HUES6 (cell line): Measurements from ENCODE around the gene OR2F1.

ENCODE experiments used
- H3K27ac ChIP-seq: 2 replicates; pipeline ENCODE4 v1.7.0; 2013; ENCODE audit warnings: low read depth, mild to moderate bottlenecking, low read length, inconsistent platforms
- H3K27me3 ChIP-seq: 2 replicates; pipeline ENCODE4 v1.6.1; 2013; ENCODE audit warnings: low read length; ENCODE audit not compliant: control insufficient read depth, insufficient read depth
- H3K36me3 ChIP-seq: 2 replicates; pipeline ENCODE4 v1.6.1; 2013; ENCODE audit warnings: low read length; ENCODE audit not compliant: control insufficient read depth, insufficient read depth
- H3K4me1 ChIP-seq: 2 replicates; pipeline ENCODE4 v1.6.1; 2013; ENCODE audit warnings: low read length; ENCODE audit not compliant: control insufficient read depth, insufficient read depth
- H3K4me3 ChIP-seq: 2 replicates; pipeline ENCODE4 v1.5.1; 2013; ENCODE audit warnings: low read depth, low read length
- H3K9ac ChIP-seq: one replicate; pipeline ENCODE4 v1.6.1; 2013; ENCODE audit warnings: mild to moderate bottlenecking, low read length
- H3K9me3 ChIP-seq: 2 replicates; pipeline ENCODE4 v1.6.1; 2013; ENCODE audit warnings: low read depth, low read length; ENCODE audit not compliant: control insufficient read depth, insufficient read depth

The OR2F1 gene

GRCh38 chr7:143958781-143959180, 4.1 kb downstream of the OR2F1 start:
- Histone ChIP-seq H3K4me1 (no peaks in the 10 kb centered on the region), H3K27ac (no peak overlapping the region), H3K9ac (no peak overlapping the region), H3K36me3 (no peaks in the 10 kb centered on the region), H3K27me3 (no peaks in the 10 kb centered on the region), H3K4me3 (no peak overlapping the region), H3K9me3 (no peaks in the 10 kb centered on the region)

GRCh38 chr7:143960813-143961610, 6.4 kb downstream of the OR2F1 start:
- Histone ChIP-seq H3K4me1 (no peaks in the 10 kb centered on the region), H3K9me3 (no peaks in the 10 kb centered on the region), H3K4me3 (no peak overlapping the region), H3K36me3 (no peaks in the 10 kb centered on the region), H3K27me3 (no peaks in the 10 kb centered on the region), H3K9ac (no peak overlapping the region), H3K27ac (no peak overlapping the region)

GRCh38 chr7:143965280-143965679, 10.6 kb downstream of the OR2F1 start:
- Histone ChIP-seq H3K27ac (no peak overlapping the region), H3K4me3 (no peak overlapping the region), H3K36me3 (no peaks in the 10 kb centered on the region), H3K9ac (no peak overlapping the region), H3K4me1 (no peaks in the 10 kb centered on the region), H3K9me3 (no peaks in the 10 kb centered on the region), H3K27me3 (no peaks in the 10 kb centered on the region)

GRCh38 chr7:143967398-143967797, 12.8 kb downstream of the OR2F1 start:
- H3K9me3 ChIP-seq, result no peaks in the 10 kb centered on the region
- no peak overlapping the region for H3K4me3 ChIP-seq
- no peaks in the 10 kb centered on the region for H3K36me3 ChIP-seq
- no peaks in the 10 kb centered on the region for H3K27me3 ChIP-seq
- no peak overlapping the region for H3K27ac ChIP-seq
- no peaks in the 10 kb centered on the region for H3K4me1 ChIP-seq
- no peak overlapping the region for H3K9ac ChIP-seq

- Histone ChIP-seq H3K4me3 (no peak overlapping the region), H3K27me3 (no peaks in the 10 kb centered on the region), H3K36me3 (no peaks in the 10 kb centered on the region), H3K4me1 (no peaks in the 10 kb centered on the region), H3K9me3 (no peaks in the 10 kb centered on the region), H3K9ac (no peak overlapping the region), H3K27ac (no peak overlapping the region)
Measured at GRCh38 chr7:143973870-143974416, 19.3 kb downstream of the OR2F1 start.

GRCh38 chr7:143974459-143974858, 19.8 kb downstream of the OR2F1 start:
- Histone ChIP-seq H3K36me3 (no peaks in the 10 kb centered on the region), H3K4me1 (no peaks in the 10 kb centered on the region)

GRCh38 chr7:143975617-143976016, 21.0 kb downstream of the OR2F1 start:
- H3K9me3 ChIP-seq, result no peaks in the 10 kb centered on the region
- H3K36me3 ChIP-seq, result no peaks in the 10 kb centered on the region

More at GRCh38 chr7:143974459-143974858, 19.8 kb downstream of the OR2F1 start:
- Histone ChIP-seq H3K9ac (no peak overlapping the region), H3K27me3 (no peaks in the 10 kb centered on the region), H3K27ac (no peak overlapping the region), H3K9me3 (no peaks in the 10 kb centered on the region), H3K4me3 (no peak overlapping the region)

GRCh38 chr7:143978585-143978984, 23.9 kb downstream of the OR2F1 start:
- H3K4me3 ChIP-seq, result no peak overlapping the region
- no peaks in the 10 kb centered on the region for H3K4me1 ChIP-seq
- no peaks in the 10 kb centered on the region for H3K27me3 ChIP-seq
- H3K9ac ChIP-seq, result no peak overlapping the region
- H3K27ac ChIP-seq, result no peak overlapping the region
- H3K9me3 ChIP-seq, result no peaks in the 10 kb centered on the region
- no peaks in the 10 kb centered on the region for H3K36me3 ChIP-seq

More at GRCh38 chr7:143975617-143976016, 21.0 kb downstream of the OR2F1 start:
- no peaks in the 10 kb centered on the region for H3K4me1 ChIP-seq
- no peak overlapping the region for H3K9ac ChIP-seq
- no peaks in the 10 kb centered on the region for H3K27me3 ChIP-seq
- no peak overlapping the region for H3K4me3 ChIP-seq
- no peak overlapping the region for H3K27ac ChIP-seq

GRCh38 chr7:143979359-143979758, 24.7 kb downstream of the OR2F1 start:
- Histone ChIP-seq H3K4me3 (no peak overlapping the region), H3K27ac (no peak overlapping the region), H3K9ac (no peak overlapping the region), H3K9me3 (no peaks in the 10 kb centered on the region), H3K27me3 (no peaks in the 10 kb centered on the region), H3K4me1 (no peaks in the 10 kb centered on the region), H3K36me3 (no peaks in the 10 kb centered on the region)

- no peak overlapping the region for H3K27ac ChIP-seq
- no peaks in the 10 kb centered on the region for H3K36me3 ChIP-seq
- no peaks in the 10 kb centered on the region for H3K4me1 ChIP-seq
- H3K27me3 ChIP-seq, result no peaks in the 10 kb centered on the region
- no peak overlapping the region for H3K9ac ChIP-seq
- H3K4me3 ChIP-seq, result no peak overlapping the region
- no peaks in the 10 kb centered on the region for H3K9me3 ChIP-seq
Measured at GRCh38 chr7:143979998-143980397, 25.4 kb downstream of the OR2F1 start.

GRCh38 chr7:143980746-143981510, 26.3 kb downstream of the OR2F1 start:
- Histone ChIP-seq H3K4me3 (no peak overlapping the region), H3K9me3 (no peaks in the 10 kb centered on the region), H3K36me3 (no peaks in the 10 kb centered on the region), H3K9ac (no peak overlapping the region), H3K4me1 (no peaks in the 10 kb centered on the region), H3K27me3 (no peaks in the 10 kb centered on the region), H3K27ac (no peak overlapping the region)
